Spleen (tissue), 7 donors: ENCODE results near the gene DDX28.

Experiments used
- POLR2A ChIP-seq, 3 donors: fragments of 450-650 bp; IDR thresholded peaks; one replicate each; pipeline ENCODE4 v1.5.1; 2017; ENCODE audit warnings: antibody characterized with exemption in 3 of 3, mild to moderate bottlenecking in 1 of 3
- POLR2AphosphoS5 ChIP-seq, 3 donors: sonication (generic); formaldehyde crosslinking; IDR thresholded peaks; one replicate each; pipeline ENCODE4 v1.5.1; 2017; ENCODE audit warnings: antibody characterized with exemption in 3 of 3
- TF ChIP-seq, protein P1 (sequence below), 11 experiments: fragments of 200-600 bp in 7 of 11; fragments of 450-650 bp in 4 of 11; sonication (generic) in 4 of 11; IDR thresholded peaks in 8 of 11; conservative IDR thresholded peaks in 3 of 11; 1 replicate in 7 of 11; 2 replicates in 4 of 11; pipeline versions ENCODE4 v1.4.0 to v1.8.0; 2016 to 2021; ENCODE audit warnings: antibody characterized with exemption in 11 of 11, inconsistent platforms in 4 of 11, mild to moderate bottlenecking in 1 of 11
- donor health status: DM: no; HTN: no; CAD: no; lungs with moderate emphysema.
- donor health status: DM: no; HTN: no; CAD: no.
- donor health status: DM: no; HTN: no; CAD: no.

DNA sequence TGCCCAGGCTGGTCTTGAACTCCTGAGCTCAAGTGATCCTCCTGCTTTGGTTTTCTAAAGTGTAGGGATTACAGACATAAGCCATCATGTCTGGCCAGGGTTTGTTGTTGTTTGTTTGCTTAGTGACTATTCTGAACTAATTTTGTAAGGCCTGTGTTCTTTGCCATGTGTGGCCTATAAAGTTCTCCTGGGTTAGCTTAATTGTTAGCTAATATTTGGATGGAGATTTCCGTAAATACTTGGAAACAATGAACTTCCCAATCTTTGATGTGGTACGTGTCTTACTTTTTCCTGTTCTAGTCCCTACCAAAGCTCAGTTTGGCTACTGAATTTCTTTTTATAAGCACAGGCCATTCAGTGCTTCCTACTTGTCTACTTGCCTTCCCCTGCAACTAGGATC is 25.0 kb upstream of the DDX28 start:
- TF ChIP-seq, protein P1, sequence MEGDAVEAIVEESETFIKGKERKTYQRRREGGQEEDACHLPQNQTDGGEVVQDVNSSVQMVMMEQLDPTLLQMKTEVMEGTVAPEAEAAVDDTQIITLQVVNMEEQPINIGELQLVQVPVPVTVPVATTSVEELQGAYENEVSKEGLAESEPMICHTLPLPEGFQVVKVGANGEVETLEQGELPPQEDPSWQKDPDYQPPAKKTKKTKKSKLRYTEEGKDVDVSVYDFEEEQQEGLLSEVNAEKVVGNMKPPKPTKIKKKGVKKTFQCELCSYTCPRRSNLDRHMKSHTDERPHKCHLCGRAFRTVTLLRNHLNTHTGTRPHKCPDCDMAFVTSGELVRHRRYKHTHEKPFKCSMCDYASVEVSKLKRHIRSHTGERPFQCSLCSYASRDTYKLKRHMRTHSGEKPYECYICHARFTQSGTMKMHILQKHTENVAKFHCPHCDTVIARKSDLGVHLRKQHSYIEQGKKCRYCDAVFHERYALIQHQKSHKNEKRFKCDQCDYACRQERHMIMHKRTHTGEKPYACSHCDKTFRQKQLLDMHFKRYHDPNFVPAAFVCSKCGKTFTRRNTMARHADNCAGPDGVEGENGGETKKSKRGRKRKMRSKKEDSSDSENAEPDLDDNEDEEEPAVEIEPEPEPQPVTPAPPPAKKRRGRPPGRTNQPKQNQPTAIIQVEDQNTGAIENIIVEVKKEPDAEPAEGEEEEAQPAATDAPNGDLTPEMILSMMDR (IDR thresholded peaks at IDR 0.05 in 8 of 11, conservative IDR thresholded peaks at IDR 0.05 in 3 of 11): no peak
- TF ChIP-seq POLR2A (IDR thresholded peaks at IDR 0.05) (no peak), POLR2AphosphoS5 (IDR thresholded peaks at IDR 0.05) (no peak)
